ENCODE data around the gene UBA3. TPM values are rescaled to one million over a fixed set of nuclear protein-coding genes. Genes with fewer than 3 reads are reported as not detected.

Gene UBA3
- total RNA-seq, 1 experiment from 2014 or later = 45.6 TPM

GRCh38 chr3:69081583-69082262 is 1.6 kb upstream of the UBA3 start:
- ChIA-PET RAD21 (ENCODE audit: low non-redundant PET in 1 of 2, low total read pairs in 2 of 2, uncharacterized antibody in 2 of 2, unreplicated experiment in 2 of 2) (no interaction called here), CTCF (no interaction called here), POLR2A (no interaction called here)
- no TSS peak for BruUV-seq (replicated peaks)
- H2AFZ ChIP-seq (ENCODE audit: low read depth, low read length, poor library complexity, severe bottlenecking) = no peak overlapping the region
- peaks cover 43% of the 10 kb centered on the region for H3K79me2 ChIP-seq (ENCODE audit: insufficient read depth, low read length)
- no peaks in the 10 kb centered on the region for H3K27me3 ChIP-seq (ENCODE audit: insufficient read depth, low read length)
- H3K4me3 ChIP-seq (replicated peaks in 1 of 2; ENCODE audit: low read depth in 1 of 2, low read length in 2 of 2) = no peak overlapping the region
- DNase-seq (ENCODE audit: low read depth, low spot score) (no peak), ATAC-seq (no peak)
- no peaks in the 10 kb centered on the region for H3K9me2 ChIP-seq (ENCODE audit: insufficient read depth)
- H3K9ac ChIP-seq (ENCODE audit: low read length) = no peak overlapping the region
- peaks cover 28 to 58% of the 10 kb centered on the region in 2 experiments for H3K4me1 ChIP-seq (ENCODE audit: control insufficient read depth in 1 of 2, insufficient read depth in 2 of 2, low read length in 2 of 2)
- no peaks in the 10 kb centered on the region for H4K20me1 ChIP-seq (ENCODE audit: insufficient read depth)
- no peaks in the 10 kb centered on the region for H3K36me3 ChIP-seq (ENCODE audit: control insufficient read depth in 1 of 2, insufficient read depth in 2 of 2, low read length in 2 of 2)
- intact Hi-C loops (cut with micrococcal nuclease) = loop anchor here (2.0 kb wide), 1 partner anchor 69 kb away; the partner anchor contains the start of gene EOGT
- no peak overlapping the region for H3K27ac ChIP-seq (ENCODE audit: low read depth, low read length)
- TF ChIP-seq JUND (IDR thresholded peaks at IDR 0.05) (peak; percentile 31; the same call in 1 of the 2 replicates), POLR2AphosphoS5 (IDR thresholded peaks at IDR 0.05; ENCODE audit: low read depth, low read length) (no peak), FOSL1 (IDR thresholded peaks at IDR 0.05; ENCODE audit: low read depth) (peak; percentile 30; the same call in 1 of the 2 replicates), EGR1 (IDR thresholded peaks at IDR 0.05; ENCODE audit: low read depth) (no peak), ZFX (IDR thresholded peaks at IDR 0.05) (no peak), REST (IDR thresholded peaks at IDR 0.05; ENCODE audit: low read depth) (no peak), CBX3 (IDR thresholded peaks at IDR 0.05; ENCODE audit: low read depth) (peak; percentile 58; the same call in 1 of the 2 replicates), ZBTB33 (IDR thresholded peaks at IDR 0.05; ENCODE audit: extremely low read depth, insufficient replicate concordance, low read length) (no peak), RAD21 (IDR thresholded peaks at IDR 0.05; ENCODE audit: low read depth) (no peak), EZH2phosphoT487 (IDR thresholded peaks at IDR 0.05; ENCODE audit: borderline replicate concordance) (no peak), MAX (IDR thresholded peaks at IDR 0.05) (0 out of 2 replicates have a peak, but pooled peaks have one; percentile 20), ATF3 (IDR thresholded peaks at IDR 0.05) (no peak)
- peak overlapping the region; percentile 40 for H3K4me2 ChIP-seq (ENCODE audit: low read length)
- H3K9me3 ChIP-seq (ENCODE audit: control insufficient read depth in 1 of 2, insufficient read depth in 1 of 2, low read depth in 1 of 2, low read length in 2 of 2) = no peaks in the 10 kb centered on the region

Data from HCT116 (cell line).